Nephron progenitor cell (in vitro differentiated cells): ENCODE data around the gene SEC14L6.
"Not testable (repeated sequence)": the region's sequence is repeated elsewhere in the genome, so short reads cannot be mapped to it uniquely, and the experiment has no call there.

ENCODE experiments used
- DNase-seq: peaks from one replicate; pipeline ENCODE4 v3.0.0; 2021
- H3K27ac Mint-ChIP-seq: 2 replicates; pipeline ENCODE4 v1.8.0; 2021; ENCODE audit warnings: mild to moderate bottlenecking, moderate library complexity, mixed read lengths
- H3K27me3 Mint-ChIP-seq: 2 replicates; pipeline ENCODE4 v1.8.0; 2021; ENCODE audit warnings: mild to moderate bottlenecking, low read depth, mixed read lengths; ENCODE audit not compliant: poor library complexity
- H3K36me3 Mint-ChIP-seq: 2 replicates; pipeline ENCODE4 v1.8.0; 2021; ENCODE audit warnings: low read depth, mixed read lengths
- H3K4me1 Mint-ChIP-seq: 2 replicates; pipeline ENCODE4 v1.8.0; 2021; ENCODE audit warnings: mixed read lengths
- H3K4me3 Mint-ChIP-seq: 2 replicates; pipeline ENCODE4 v1.8.0; 2021; ENCODE audit warnings: mild to moderate bottlenecking, moderate library complexity, mixed read lengths
- H3K9me3 Mint-ChIP-seq: 2 replicates; pipeline ENCODE4 v1.8.0; 2021; ENCODE audit warnings: mild to moderate bottlenecking, moderate library complexity, mixed read lengths
- CTCF ChIP-seq: fragments of 200-600 bp; sonication (generic); IDR thresholded peaks from 2 replicates; pipeline ENCODE4 v1.5.0; 2021; ENCODE audit warnings: antibody characterized with exemption

SEC14L6 gene

GRCh38 chr22:30564045-30564760, 17.7 kb upstream of the SEC14L6 start:
- TF ChIP-seq CTCF = no peak
- Mint-ChIP-seq H3K36me3 (no peaks in the 10 kb centered on the region), H3K9me3 (no peaks in the 10 kb centered on the region), H3K4me1 (peaks cover 25% of the 10 kb centered on the region), H3K27ac (no peak overlapping the region), H3K27me3 (peaks cover 17% of the 10 kb centered on the region), H3K4me3 (no peak overlapping the region)
- DNase-seq = no peak

- no peak for DNase-seq
- Mint-ChIP-seq H3K27me3 (peaks cover 18% of the 10 kb centered on the region), H3K36me3 (no peaks in the 10 kb centered on the region), H3K27ac (no peak overlapping the region), H3K9me3 (no peaks in the 10 kb centered on the region), H3K4me1 (peaks cover 17% of the 10 kb centered on the region), H3K4me3 (no peak overlapping the region)
- TF ChIP-seq CTCF = no peak
Observed at GRCh38 chr22:30562366-30562765, 15.8 kb upstream of the SEC14L6 start.

- H3K4me1 Mint-ChIP-seq = peaks cover 17% of the 10 kb centered on the region
- no peaks in the 10 kb centered on the region for H3K36me3 Mint-ChIP-seq
- H3K27me3 Mint-ChIP-seq = peaks cover 20% of the 10 kb centered on the region
- H3K4me3 Mint-ChIP-seq = no peak overlapping the region
- H3K27ac Mint-ChIP-seq = no peak overlapping the region
- no peak for DNase-seq
- no peaks in the 10 kb centered on the region for H3K9me3 Mint-ChIP-seq
- TF ChIP-seq CTCF = no peak
Observed at GRCh38 chr22:30561402-30562189, 15.1 kb upstream of the SEC14L6 start.

GRCh38 chr22:30560643-30561202, 14.2 kb upstream of the SEC14L6 start:
- not testable (repeated sequence) for H3K36me3 Mint-ChIP-seq, H3K27ac Mint-ChIP-seq, DNase-seq, H3K9me3 Mint-ChIP-seq, H3K4me3 Mint-ChIP-seq
- Mint-ChIP-seq H3K4me1 (peaks cover 17% of the 10 kb centered on the region), H3K27me3 (peaks cover 15% of the 10 kb centered on the region)

- Mint-ChIP-seq H3K4me1 (peaks cover 17% of the 10 kb centered on the region), H3K9me3 (no peaks in the 10 kb centered on the region), H3K4me3 (no peak overlapping the region), H3K27me3 (peaks cover 18% of the 10 kb centered on the region), H3K27ac (no peak overlapping the region), H3K36me3 (peaks cover 4% of the 10 kb centered on the region)
- no peak for DNase-seq
- TF ChIP-seq CTCF = no peak
Observed at GRCh38 chr22:30559889-30560288, 13.3 kb upstream of the SEC14L6 start.

- DNase-seq = no peak
- no peaks in the 10 kb centered on the region for H3K9me3 Mint-ChIP-seq
- H3K27me3 Mint-ChIP-seq = peaks cover 11% of the 10 kb centered on the region
- peaks cover 4% of the 10 kb centered on the region for H3K36me3 Mint-ChIP-seq
- TF ChIP-seq CTCF = no peak
- H3K4me3 Mint-ChIP-seq = no peak overlapping the region
- peaks cover 13% of the 10 kb centered on the region for H3K4me1 Mint-ChIP-seq
- H3K27ac Mint-ChIP-seq = no peak overlapping the region
Observed at GRCh38 chr22:30557243-30557642, 10.7 kb upstream of the SEC14L6 start.
